ENCODE measurements around the gene STXBP6. TPM values are rescaled to one million over a fixed set of nuclear protein-coding genes. Genes with fewer than 3 reads are reported as not detected.

STXBP6 gene
- total and polyA plus RNA-seq, 2 of the 13 experiments (the other 11 are each of a cell fraction or from before 2014, with no cell fraction given), result 35.3 to 42.8 TPM

- peak; percentile 50; the same call in 1 of the 2 replicates for TF ChIP-seq PATZ1 (CRISPR knock-in tag; IDR thresholded peaks at IDR 0.05)
- peak; percentile 34; the same call in 1 of the 2 replicates for TF ChIP-seq ZNF30 (CRISPR knock-in tag; IDR thresholded peaks at IDR 0.05)
- 0 out of 2 replicates have a peak, but pooled peaks have one; percentile 28 for TF ChIP-seq GTF2F1 (IDR thresholded peaks at IDR 0.05; ENCODE audit: low read length)
- no peak for TF ChIP-seq SYNCRIP (IDR thresholded peaks at IDR 0.05; ENCODE audit: insufficient read depth, low read depth, low read length)
- peak; percentile 84 for TF ChIP-seq WIZ (CRISPR knock-in tag; IDR thresholded peaks at IDR 0.05)
- TF ChIP-seq SOX6 (IDR thresholded peaks at IDR 0.05), result no peak
- TF ChIP-seq SOX6 (CRISPR knock-in tag; IDR thresholded peaks at IDR 0.05), result peak; percentile 94
- TF ChIP-seq ZNF567 (CRISPR knock-in tag; IDR thresholded peaks at IDR 0.05; ENCODE audit: borderline replicate concordance), result 0 out of 2 replicates have a peak, but pooled peaks have one; percentile 42
- peak; percentile 83; the same call in 1 of the 2 replicates for TF ChIP-seq ZBTB7B (CRISPR knock-in tag; IDR thresholded peaks at IDR 0.05)
- no peak for TF ChIP-seq ZNF557 (CRISPR knock-in tag; IDR thresholded peaks at IDR 0.05)
- peak; percentile 96 for TF ChIP-seq ARID5B (CRISPR knock-in tag; IDR thresholded peaks at IDR 0.05)
- TF ChIP-seq ZNF383 (CRISPR knock-in tag; IDR thresholded peaks at IDR 0.05; ENCODE audit: borderline replicate concordance), result peak; percentile 96
- TF ChIP-seq PCBP1 (IDR thresholded peaks at IDR 0.05; ENCODE audit: borderline replicate concordance, low read depth, low read length), result no peak
- peak; percentile 74; the same call in 1 of the 2 replicates for TF ChIP-seq ZBTB3 (CRISPR knock-in tag; IDR thresholded peaks at IDR 0.05; ENCODE audit: borderline replicate concordance, low read depth)
- no peak for TF ChIP-seq CBX2 (IDR thresholded peaks at IDR 0.05; ENCODE audit: low read depth, low read length)
- peak; percentile 90; the same call in 1 of the 2 replicates for TF ChIP-seq CBX2 (CRISPR knock-in tag; IDR thresholded peaks at IDR 0.05; ENCODE audit: low read depth)
- TF ChIP-seq ZBTB37 (CRISPR knock-in tag; IDR thresholded peaks at IDR 0.05), result no peak
- peak; percentile 81 for TF ChIP-seq PRMT3 (CRISPR knock-in tag; IDR thresholded peaks at IDR 0.05; ENCODE audit: borderline replicate concordance, low read depth)
- TF ChIP-seq MXD4 (CRISPR knock-in tag; IDR thresholded peaks at IDR 0.05), result no peak; the same call in 1 of the 2 replicates
- TF ChIP-seq NR2F6 (IDR thresholded peaks at IDR 0.05), result peak; percentile 76
- TF ChIP-seq NR2F6 (CRISPR knock-in tag; IDR thresholded peaks at IDR 0.05), result peak; percentile 80
- no peak for TF ChIP-seq MBD4 (IDR thresholded peaks at IDR 0.05; ENCODE audit: borderline replicate concordance, low read length)
- TF ChIP-seq HNF4G (IDR thresholded peaks at IDR 0.05; ENCODE audit: borderline replicate concordance, low read depth, low read length), result peak; percentile 91
- TF ChIP-seq HNF4G (CRISPR knock-in tag; IDR thresholded peaks at IDR 0.05; ENCODE audit: borderline replicate concordance, low read depth), result 0 out of 2 replicates have a peak, but pooled peaks have one; percentile 42
Measured at GRCh38 chr14:24818058-24818822, 231.7 kb downstream of the STXBP6 start (continued).

Data from HepG2 (cell line).